GM19238 (cell line): ENCODE results near the gene HTR5A.
"Not testable (repeated sequence)": the region's sequence is repeated elsewhere in the genome, so short reads cannot be mapped to it uniquely, and the experiment has no call there.

Experiments used
- DNase-seq: peaks from one replicate; pipeline ENCODE4 v3.0.0; 2011; ENCODE audit warnings: low spot score; ENCODE audit not compliant: insufficient read length

The HTR5A gene

GRCh38 chr7:155069992-155070751, at the start of gene HTR5A:
Gene HTR5A (plus strand): TSS chr7:155070324. CDS start chr7:155070900, 576 bp downstream.
- DNase-seq = peak; percentile 81

DNA sequence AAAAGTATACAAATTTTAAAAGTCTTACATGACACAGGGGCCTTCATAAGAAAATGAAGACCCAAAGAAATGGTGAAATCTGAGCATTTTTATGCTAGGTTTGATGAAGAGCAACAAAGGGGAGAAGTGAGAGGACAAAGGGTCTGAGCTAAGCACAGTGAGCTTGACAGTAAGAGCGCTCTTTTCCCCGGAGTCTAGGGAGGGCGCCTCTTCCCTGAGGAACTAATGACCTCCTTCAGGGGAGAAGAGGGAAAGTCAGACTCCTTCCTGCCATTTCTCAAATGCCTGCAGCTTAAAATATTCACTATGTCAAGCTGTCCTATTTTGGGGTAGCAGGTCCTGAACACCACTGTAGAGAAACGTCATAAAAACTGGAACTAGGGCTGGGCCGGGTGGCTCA, 49.1 kb upstream of the HTR5A start:
- no peak for DNase-seq

DNA sequence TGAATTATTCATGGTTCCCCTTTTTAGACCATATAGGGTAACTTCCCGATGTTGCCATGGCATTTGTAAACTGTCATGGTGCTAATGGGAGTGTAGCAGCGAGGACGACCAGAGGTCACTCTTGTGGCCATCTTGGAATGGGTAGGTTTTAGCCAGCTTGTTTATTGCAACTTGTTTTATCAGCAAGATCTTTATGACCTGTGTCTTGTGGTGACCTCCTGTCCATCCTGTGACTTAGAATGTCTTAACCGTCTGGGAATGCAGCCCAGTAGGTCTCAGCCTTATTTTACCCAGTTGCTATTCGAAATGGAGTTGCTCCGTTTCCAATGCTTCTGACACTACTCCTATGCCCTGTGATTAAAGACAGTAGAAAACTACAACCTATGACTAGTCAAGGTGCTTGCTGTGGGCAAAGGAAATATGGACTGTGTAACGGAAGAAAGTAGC, 48.4 kb upstream of the HTR5A start:
- DNase-seq = no peak

GRCh38 chr7:155027879-155028278, 42.2 kb upstream of the HTR5A start:
- no peak for DNase-seq

GRCh38 chr7:155032978-155033377, 37.1 kb upstream of the HTR5A start:
- no peak for DNase-seq

GRCh38 chr7:155034495-155034894, 35.6 kb upstream of the HTR5A start:
- not testable (repeated sequence) for DNase-seq

- no peak for DNase-seq
Measured at GRCh38 chr7:155038335-155038734, 31.8 kb upstream of the HTR5A start.

- DNase-seq = no peak
Measured at GRCh38 chr7:155043756-155044155, 26.4 kb upstream of the HTR5A start.

DNA sequence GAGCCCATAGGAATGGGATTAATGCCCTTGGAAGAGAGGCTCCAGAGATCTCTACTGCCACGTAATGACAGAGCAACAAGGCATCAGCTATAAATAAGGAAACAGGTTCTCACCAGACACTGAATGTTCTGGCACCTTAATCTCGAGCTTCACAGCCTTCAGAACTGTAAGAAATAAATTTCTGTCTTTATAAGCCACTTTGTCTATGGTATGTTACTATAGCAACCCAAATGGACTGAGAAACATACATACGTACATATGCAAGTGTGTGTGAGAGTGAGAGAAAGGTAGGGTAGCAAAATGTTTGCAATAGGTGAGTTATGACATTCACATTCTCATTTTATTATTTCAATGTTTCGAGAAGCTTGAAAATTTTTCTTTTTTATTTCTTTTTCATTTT, 22.1 kb upstream of the HTR5A start:
- DNase-seq = no peak

DNA sequence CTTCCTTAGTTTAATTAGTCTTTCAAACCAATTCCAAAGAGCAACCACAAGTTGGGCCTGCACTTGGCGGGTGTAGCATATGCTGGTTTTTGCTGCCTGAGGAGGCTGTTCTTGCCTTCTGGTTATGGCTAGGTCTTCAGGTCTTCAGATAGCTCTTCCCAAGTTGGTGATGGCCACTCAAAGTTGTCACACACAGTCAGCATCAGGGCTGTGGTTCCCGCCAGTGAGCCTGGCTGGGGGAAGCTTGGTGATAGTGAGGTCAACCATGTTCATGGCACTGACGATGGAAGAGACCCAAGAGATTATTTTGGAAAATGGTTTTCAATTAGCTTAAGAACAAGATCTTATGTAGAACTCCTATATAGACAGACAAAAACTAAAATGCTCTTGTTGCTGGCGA, 18.8 kb upstream of the HTR5A start:
- no peak for DNase-seq

DNA sequence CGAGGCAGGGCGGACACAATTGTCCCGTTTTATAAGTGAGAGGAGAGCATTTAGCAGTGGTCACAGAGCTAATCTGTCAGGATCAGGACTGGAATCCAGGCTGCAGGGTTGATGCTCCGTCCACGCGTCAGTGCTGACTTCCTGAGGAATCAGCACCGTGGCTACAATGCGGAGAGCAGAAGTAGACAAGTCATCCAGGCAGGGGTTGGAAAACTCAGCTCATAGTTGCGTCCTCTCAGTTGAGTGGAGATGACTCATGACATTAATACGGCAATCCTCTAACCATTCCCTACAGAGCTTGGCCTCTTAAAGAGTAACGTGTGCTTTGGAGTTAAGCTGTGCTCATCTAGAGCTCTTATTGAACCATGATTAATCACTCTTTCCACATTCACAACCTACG, 17.1 kb upstream of the HTR5A start:
- no peak for DNase-seq

DNA sequence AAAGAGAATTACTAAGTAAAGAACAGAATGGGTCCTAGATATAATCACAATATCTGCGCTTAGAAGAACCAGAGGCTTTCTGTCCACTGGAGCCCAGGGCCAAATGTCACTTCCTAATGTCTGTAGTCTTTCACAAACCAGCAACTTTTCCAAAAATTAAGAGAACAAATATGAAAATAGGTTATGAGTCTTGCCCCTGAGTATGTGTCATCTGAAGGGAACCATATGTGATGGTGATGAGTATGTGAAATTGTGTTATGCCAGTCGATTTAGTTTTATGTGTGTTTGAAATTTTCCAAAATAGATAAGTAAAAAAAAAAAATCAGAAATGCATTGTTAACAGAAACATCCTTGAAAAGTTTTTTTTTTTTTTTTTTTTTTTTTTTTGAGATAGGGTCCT, 15.4 kb upstream of the HTR5A start:
- no peak for DNase-seq

DNA sequence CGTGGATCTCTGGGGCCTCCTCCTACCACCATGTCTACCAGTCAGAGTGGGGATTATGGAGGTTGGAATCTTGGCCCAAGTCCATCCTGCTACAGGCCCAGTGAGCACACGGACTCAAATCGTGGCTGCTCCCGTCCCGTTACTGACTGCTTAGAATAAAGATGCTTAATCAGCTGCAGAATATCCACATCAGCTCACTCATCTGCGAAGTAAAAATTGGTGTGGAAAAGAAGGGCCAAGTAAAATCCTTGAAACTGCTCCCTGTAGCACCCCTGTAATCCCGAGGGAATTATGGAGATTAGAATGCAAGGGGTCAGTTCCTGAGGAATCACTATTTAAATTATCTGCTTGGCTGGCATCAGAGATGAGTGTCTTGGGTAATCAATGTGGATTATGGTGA, 13.0 kb upstream of the HTR5A start:
- DNase-seq = no peak

GRCh38 chr7:155058896-155059295, 11.2 kb upstream of the HTR5A start:
- DNase-seq = no peak

GRCh38 chr7:155059703-155060102, 10.4 kb upstream of the HTR5A start:
- no peak for DNase-seq

DNA sequence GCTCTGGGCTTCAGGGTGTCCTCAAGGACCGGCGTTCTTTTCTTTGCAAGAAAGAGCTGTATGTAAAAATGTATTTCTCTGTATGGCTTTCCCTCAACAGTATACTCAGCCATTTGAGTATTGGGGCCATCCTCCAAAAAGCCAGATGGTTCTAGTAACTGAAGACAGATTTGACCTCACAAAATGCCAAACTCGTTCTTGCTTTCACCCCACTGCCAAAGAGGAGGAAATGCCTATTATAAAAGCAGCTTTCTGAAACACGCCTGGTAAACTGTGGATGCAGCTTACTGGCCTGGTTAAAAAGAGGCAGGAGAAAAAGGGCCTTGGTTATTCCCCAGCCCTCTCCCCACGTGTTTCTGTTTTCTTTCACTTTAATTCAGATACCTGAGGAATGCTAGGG, 7.7 kb upstream of the HTR5A start:
- no peak for DNase-seq

- no peak for DNase-seq
Measured at GRCh38 chr7:155064186-155064585, 5.9 kb upstream of the HTR5A start.

GRCh38 chr7:155066417-155066950, 3.6 kb upstream of the HTR5A start:
- DNase-seq = no peak

- DNase-seq = no peak
Measured at GRCh38 chr7:155071121-155071651, 1.1 kb downstream of the HTR5A start.

- DNase-seq = no peak
Measured at GRCh38 chr7:155071916-155072571, 1.9 kb downstream of the HTR5A start.

GRCh38 chr7:155073922-155074321, 3.8 kb downstream of the HTR5A start:
- DNase-seq = no peak

DNA sequence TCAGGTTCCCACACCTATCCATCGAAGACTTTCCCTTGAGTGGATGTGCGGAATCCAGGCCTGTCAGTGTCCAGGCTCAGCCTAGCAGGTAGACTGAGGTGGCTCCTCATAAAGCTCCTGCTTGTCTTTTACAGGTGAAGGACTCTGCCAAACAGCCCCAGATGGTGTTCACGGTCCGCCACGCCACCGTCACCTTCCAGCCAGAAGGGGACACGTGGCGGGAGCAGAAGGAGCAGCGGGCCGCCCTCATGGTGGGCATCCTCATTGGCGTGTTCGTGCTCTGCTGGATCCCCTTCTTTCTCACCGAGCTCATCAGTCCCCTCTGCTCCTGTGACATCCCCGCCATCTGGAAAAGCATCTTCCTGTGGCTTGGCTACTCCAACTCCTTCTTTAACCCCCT, 13.9 kb downstream of the HTR5A start:
- DNase-seq = no peak
